A673 (cell line): ENCODE measurements around the gene TOPAZ1. TPM values are rescaled to one million over a fixed set of nuclear protein-coding genes. Genes with fewer than 3 reads are reported as not detected.

Experiments
- BruUV-seq: library from RNA; stranded (reverse); fragments of 400-500 nt; replicated peaks from 2 replicates; lab custom pipeline; 2021; lab: Mats Ljungman, UMichigan
- CTCF ChIA-PET: fragments of 300-600 bp; sonication (Branson Sonifier 250); formaldehyde crosslinking; loops from one replicate; lab custom pipeline; 2022; ENCODE audit warnings: antibody characterized with exemption; lab: Charles Lee
- POLR2A ChIA-PET: fragments of 300-600 bp; sonication (Branson Sonifier 250); formaldehyde crosslinking; loops from one replicate; lab custom pipeline; 2022; ENCODE audit warnings: antibody characterized with exemption; ENCODE audit not compliant: low non-redundant PET; lab: Charles Lee
- DNase-seq: peaks from one replicate; pipeline ENCODE4 v3.0.0-alpha.2; 2015; ENCODE audit warnings: low spot score
- H3K27ac ChIP-seq: fragments of 200-600 bp; sonication (generic); 2 replicates; pipeline ENCODE4 v1.5.1; 2016; ENCODE audit warnings: mixed run types, low read depth, mild to moderate bottlenecking, mixed read lengths, antibody characterized with exemption, low read length; ENCODE audit not compliant: poor library complexity, severe bottlenecking
- H3K27me3 ChIP-seq: fragments of 200-600 bp; sonication (generic); replicated peaks from 2 replicates; pipeline ENCODE4 v1.6.1; 2017; ENCODE audit warnings: mixed run types, low read depth, mild to moderate bottlenecking, mixed read lengths, antibody characterized with exemption, low read length; ENCODE audit not compliant: insufficient read depth, poor library complexity
- H3K36me3 ChIP-seq: fragments of 200-600 bp; sonication (generic); 2 replicates; pipeline ENCODE4 v1.6.1; 2016; ENCODE audit warnings: mixed run types, mild to moderate bottlenecking, mixed read lengths, antibody characterized with exemption, low read length; ENCODE audit not compliant: insufficient read depth, poor library complexity, severe bottlenecking
- H3K4me1 ChIP-seq: fragments of 200-600 bp; sonication (generic); 2 replicates; pipeline ENCODE4 v1.6.1; 2017; ENCODE audit warnings: mixed run types, mild to moderate bottlenecking, mixed read lengths, antibody characterized with exemption, low read length; ENCODE audit not compliant: insufficient read depth, poor library complexity, severe bottlenecking
- H3K4me3 ChIP-seq: fragments of 200-600 bp; sonication (generic); 2 replicates; pipeline ENCODE4 v1.5.1; 2016; ENCODE audit warnings: low read depth, mixed run types, mild to moderate bottlenecking, mixed read lengths, low read length; ENCODE audit not compliant: poor library complexity, severe bottlenecking
- H3K9me3 ChIP-seq: fragments of 200-600 bp; sonication (generic); 2 replicates; pipeline ENCODE4 v1.6.1; 2016; ENCODE audit warnings: mixed run types, low read depth, mild to moderate bottlenecking, mixed read lengths, antibody characterized with exemption, low read length; ENCODE audit not compliant: poor library complexity, severe bottlenecking
- EZH2 ChIP-seq: fragments of 200-600 bp; sonication (generic); IDR thresholded peaks from 2 replicates; pipeline ENCODE4 v1.6.1; 2017; ENCODE audit warnings: borderline replicate concordance, low read depth, mild to moderate bottlenecking, mixed read lengths, antibody characterized with exemption, low read length; ENCODE audit not compliant: poor library complexity, severe bottlenecking
- intact Hi-C: fragments of 100-400 bp; cut with micrococcal nuclease; formaldehyde crosslinking; loops from one replicate; pipeline ENCODE4 v1.10.0; 2022; ENCODE audit not compliant: unreplicated experiment
- total RNA-seq: library from RNA; stranded (reverse); gene quantifications from 2 replicates; pipeline ENCODE4 v1.2.3, GENCODE V29; 2021
- TF ChIP-seq, protein P1 (sequence below): fragments of 300-800, 200-600 bp; sonication (generic); conservative IDR thresholded peaks from 2 replicates; pipeline ENCODE4 v1.5.1; 2017; ENCODE audit warnings: low read depth, mild to moderate bottlenecking, antibody characterized with exemption, low read length, moderate library complexity, mixed read lengths

The TOPAZ1 gene
- total RNA-seq, 1 experiment from 2014 or later: not detected

DNA sequence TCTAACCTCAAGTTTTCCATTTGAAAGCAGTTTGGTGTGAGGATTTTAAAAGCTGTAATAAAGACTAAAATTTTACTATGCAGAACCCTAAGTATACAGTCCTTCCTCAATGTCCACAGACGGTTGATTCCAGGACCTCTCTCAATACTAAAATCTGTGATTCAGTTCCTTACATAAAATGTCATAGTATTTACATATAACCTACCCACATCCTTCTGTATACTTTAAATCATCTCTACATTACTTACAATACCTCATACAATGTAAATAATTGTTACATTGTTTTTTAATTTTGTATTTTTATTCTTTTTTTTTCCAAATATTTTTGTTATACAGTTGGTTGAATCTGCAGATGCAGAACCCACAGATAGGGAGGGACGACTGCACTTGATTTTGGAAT is 2.8 kb upstream of the TOPAZ1 start:
- TF ChIP-seq, protein P1, sequence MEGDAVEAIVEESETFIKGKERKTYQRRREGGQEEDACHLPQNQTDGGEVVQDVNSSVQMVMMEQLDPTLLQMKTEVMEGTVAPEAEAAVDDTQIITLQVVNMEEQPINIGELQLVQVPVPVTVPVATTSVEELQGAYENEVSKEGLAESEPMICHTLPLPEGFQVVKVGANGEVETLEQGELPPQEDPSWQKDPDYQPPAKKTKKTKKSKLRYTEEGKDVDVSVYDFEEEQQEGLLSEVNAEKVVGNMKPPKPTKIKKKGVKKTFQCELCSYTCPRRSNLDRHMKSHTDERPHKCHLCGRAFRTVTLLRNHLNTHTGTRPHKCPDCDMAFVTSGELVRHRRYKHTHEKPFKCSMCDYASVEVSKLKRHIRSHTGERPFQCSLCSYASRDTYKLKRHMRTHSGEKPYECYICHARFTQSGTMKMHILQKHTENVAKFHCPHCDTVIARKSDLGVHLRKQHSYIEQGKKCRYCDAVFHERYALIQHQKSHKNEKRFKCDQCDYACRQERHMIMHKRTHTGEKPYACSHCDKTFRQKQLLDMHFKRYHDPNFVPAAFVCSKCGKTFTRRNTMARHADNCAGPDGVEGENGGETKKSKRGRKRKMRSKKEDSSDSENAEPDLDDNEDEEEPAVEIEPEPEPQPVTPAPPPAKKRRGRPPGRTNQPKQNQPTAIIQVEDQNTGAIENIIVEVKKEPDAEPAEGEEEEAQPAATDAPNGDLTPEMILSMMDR: no peak
- no peak for TF ChIP-seq EZH2
- CTCF ChIA-PET: no interaction called here
- Histone ChIP-seq H3K36me3 (no peaks in the 10 kb centered on the region), H3K4me1 (no peaks in the 10 kb centered on the region), H3K27me3 (no peaks in the 10 kb centered on the region), H3K9me3 (no peaks in the 10 kb centered on the region), H3K4me3 (no peak overlapping the region), H3K27ac (no peak overlapping the region)
- DNase-seq: no peak
- BruUV-seq: no TSS peak
- intact Hi-C loops: no loop called here
- POLR2A ChIA-PET: no interaction called here

DNA sequence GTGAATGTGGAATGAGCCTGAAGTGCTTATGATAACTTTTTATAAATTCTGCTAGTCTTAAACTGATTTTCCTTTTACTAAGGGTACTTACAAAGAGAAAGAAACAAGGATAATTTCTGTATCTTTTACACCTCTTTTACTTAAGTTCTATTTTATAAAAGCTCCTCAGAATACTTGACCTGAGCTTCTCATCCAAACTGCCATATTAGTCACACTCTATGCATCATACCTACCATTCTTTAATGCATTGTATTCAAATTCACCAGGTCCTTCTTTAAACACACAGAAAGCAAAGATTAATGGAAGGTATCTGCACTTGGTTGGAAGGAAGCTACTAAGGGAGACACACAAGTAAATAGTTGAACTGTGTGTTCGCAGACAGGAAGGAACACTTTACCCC is 1.6 kb upstream of the TOPAZ1 start:
- no peak for TF ChIP-seq EZH2
- TF ChIP-seq, protein P1: no peak
- H3K4me3 ChIP-seq: no peak overlapping the region
- no peak for DNase-seq
- intact Hi-C loops: no loop called here
- no peaks in the 10 kb centered on the region for H3K4me1 ChIP-seq
- no TSS peak for BruUV-seq
- POLR2A ChIA-PET: no interaction called here
- CTCF ChIA-PET: interaction anchor here (0.5 kb wide), 1 partner anchor 293 kb away, joined by 7 read pairs; no protein-coding TSS in a partner anchor
- H3K36me3 ChIP-seq: no peaks in the 10 kb centered on the region
- no peaks in the 10 kb centered on the region for H3K27me3 ChIP-seq
- H3K27ac ChIP-seq: no peak overlapping the region
- no peaks in the 10 kb centered on the region for H3K9me3 ChIP-seq

DNA sequence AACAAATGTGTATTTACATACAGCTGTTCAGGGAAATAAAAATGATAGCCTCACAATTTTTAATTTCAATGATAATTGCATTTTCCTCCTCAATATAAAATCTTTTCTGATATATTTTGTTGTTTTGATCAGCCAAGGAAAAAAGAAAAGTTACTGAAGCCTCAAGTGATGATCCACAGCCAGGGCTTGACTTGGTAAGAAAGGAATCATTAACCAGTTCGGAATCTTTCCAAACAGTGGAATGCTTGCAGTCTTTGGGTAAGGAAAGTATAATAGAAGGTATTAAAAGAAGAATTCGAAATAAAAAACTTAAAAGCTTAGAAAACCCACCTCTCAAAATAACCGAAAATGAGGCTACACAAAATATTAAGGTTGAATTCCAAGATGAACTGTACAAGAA is 1.0 kb downstream of the TOPAZ1 start:
- no TSS peak for BruUV-seq
- Histone ChIP-seq H3K9me3 (no peaks in the 10 kb centered on the region), H3K4me3 (no peak overlapping the region), H3K27me3 (no peaks in the 10 kb centered on the region), H3K36me3 (no peaks in the 10 kb centered on the region), H3K4me1 (no peaks in the 10 kb centered on the region), H3K27ac (no peak overlapping the region)
- ChIA-PET CTCF (no interaction called here), POLR2A (no interaction called here)
- intact Hi-C loops: no loop called here
- no peak for DNase-seq
- TF ChIP-seq, protein P1: no peak
- TF ChIP-seq EZH2: no peak
